HUES64 (cell line): ENCODE results near the gene GNG14.
"Not testable (repeated sequence)": the region's sequence is repeated elsewhere in the genome, so short reads cannot be mapped to it uniquely, and the experiment has no call there.

Source experiments
- H3K27ac ChIP-seq: 2 replicates; pipeline ENCODE4 v1.7.0; 2013; ENCODE audit warnings: low read depth, low read length, inconsistent platforms
- H3K27me3 ChIP-seq: 2 replicates; pipeline ENCODE4 v1.6.1; 2013; ENCODE audit warnings: mild to moderate bottlenecking, low read length; ENCODE audit not compliant: insufficient read depth
- H3K36me3 ChIP-seq: 2 replicates; pipeline ENCODE4 v1.6.1; 2013; ENCODE audit warnings: mild to moderate bottlenecking, low read length; ENCODE audit not compliant: insufficient read depth
- H3K4me1 ChIP-seq: 2 replicates; pipeline ENCODE4 v1.6.1; 2013; ENCODE audit warnings: mild to moderate bottlenecking, low read length, moderate library complexity; ENCODE audit not compliant: insufficient read depth
- H3K4me3 ChIP-seq: 2 replicates; pipeline ENCODE4 v1.5.1; 2013; ENCODE audit warnings: mild to moderate bottlenecking, low read length, moderate library complexity
- H3K9ac ChIP-seq: 2 replicates; pipeline ENCODE4 v1.6.1; 2013; ENCODE audit warnings: mild to moderate bottlenecking, low read depth, low read length
- H3K9me3 ChIP-seq: 2 replicates; pipeline ENCODE4 v1.6.1; 2013; ENCODE audit warnings: low read depth, low read length; ENCODE audit not compliant: insufficient read depth
- WGBS: fragments of 150-250, 120-280 bp; methylation state at CpG from one replicate; pipeline ENCODE4 v1.1.7; 2013; ENCODE audit warnings: missing lambda C conversion rate; 5-methylcytosine and 5-hydroxymethylcytosine counted together

Gene GNG14

DNA sequence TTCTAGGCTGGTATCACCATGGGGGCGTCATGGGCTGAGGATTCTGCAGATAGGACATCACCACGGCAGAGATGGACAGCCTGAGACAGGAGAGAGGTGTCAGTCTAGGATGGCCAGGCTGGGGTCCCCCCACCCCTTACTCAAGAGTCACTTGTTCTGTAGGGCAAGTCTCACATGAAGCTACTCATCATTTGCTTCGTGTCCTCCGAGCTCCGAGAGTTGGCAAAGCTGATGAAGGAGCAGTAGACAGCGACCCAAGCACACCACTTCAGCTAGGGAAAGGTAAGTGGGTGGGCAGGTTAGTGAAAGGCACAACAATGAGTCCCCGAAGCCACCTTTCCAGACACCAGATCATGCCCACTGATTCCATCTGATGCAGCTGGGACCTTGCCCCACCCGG, 19.5 kb upstream of the GNG14 start:
- Histone ChIP-seq H3K9ac (peak overlapping the region; percentile 92; the same call in 1 of the 2 replicates), H3K36me3 (peaks cover 28% of the 10 kb centered on the region), H3K4me3 (peak overlapping the region; percentile 76), H3K9me3 (no peaks in the 10 kb centered on the region), H3K27ac (no peak overlapping the region), H3K4me1 (no peaks in the 10 kb centered on the region; the same call in 1 of the 2 replicates), H3K27me3 (no peaks in the 10 kb centered on the region)
- WGBS = 86% methylated on average over 8 of the region's 8 CpGs

DNA sequence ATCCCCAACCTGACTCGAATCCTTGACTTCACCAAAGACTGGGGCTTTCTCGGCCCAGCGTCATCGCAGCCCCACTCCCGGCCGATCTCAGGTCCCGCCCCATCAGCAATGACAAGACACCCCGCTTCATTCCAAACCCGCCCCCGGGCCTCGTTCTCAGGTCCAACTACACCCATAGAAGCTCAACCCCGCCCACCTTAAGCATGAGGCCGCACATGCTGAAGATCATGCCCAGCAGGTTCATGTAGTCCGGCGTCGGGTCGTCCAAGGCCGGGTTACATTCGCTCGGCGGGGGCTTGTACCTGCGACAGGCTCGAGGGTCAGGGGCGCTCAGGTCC, 18.9 kb upstream of the GNG14 start:
- no peaks in the 10 kb centered on the region for H3K9me3 ChIP-seq
- H3K4me1 ChIP-seq = no peaks in the 10 kb centered on the region; the same call in 1 of the 2 replicates
- H3K9ac ChIP-seq = peak overlapping the region; percentile 92
- 2% methylated on average over 24 of the region's 24 CpGs for WGBS
- H3K27ac ChIP-seq = peak overlapping the region; percentile 98
- H3K36me3 ChIP-seq = peaks cover 28% of the 10 kb centered on the region
- H3K4me3 ChIP-seq = peak overlapping the region; percentile 76
- H3K27me3 ChIP-seq = no peaks in the 10 kb centered on the region

DNA sequence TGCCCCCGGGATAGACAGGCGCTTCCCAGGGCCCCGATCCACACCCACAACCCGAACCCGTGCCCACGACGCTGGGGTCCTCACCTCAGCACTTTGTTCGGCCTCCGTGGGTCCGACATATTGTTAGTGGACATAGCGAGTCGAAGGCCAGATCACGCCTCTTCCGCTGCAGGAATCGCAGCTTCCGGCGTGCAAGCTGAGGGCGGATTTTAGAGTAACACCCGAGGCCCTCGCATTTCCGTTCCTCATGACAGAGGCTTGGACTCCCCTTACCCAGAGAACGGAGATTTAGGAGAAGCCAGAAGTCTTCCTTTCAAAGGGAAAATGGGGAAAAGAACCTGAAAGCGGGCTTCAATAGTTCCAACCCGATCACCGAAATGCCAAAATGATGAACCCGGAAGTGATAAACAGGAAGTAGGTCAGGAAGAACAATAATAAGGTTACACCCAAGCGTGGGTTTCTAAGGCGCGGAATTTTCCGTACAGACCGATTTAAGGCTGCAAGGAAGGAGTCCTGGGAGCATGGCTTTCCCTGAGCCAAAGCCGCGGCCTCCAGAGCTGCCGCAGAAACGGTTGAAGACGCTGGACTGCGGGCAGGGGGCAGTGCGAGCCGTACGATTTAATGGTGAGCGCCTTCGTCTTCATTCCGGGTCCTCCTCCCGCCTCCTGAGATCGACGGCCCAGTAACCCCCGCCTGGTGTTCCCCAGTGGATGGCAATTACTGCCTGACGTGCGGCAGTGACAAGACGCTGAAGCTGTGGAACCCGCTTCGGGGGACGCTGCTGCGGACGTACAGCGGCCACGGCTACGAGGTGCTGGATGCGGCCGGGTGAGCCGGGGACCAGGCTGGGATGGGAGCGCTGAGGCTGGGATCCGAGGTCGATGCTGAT, 18.3 kb upstream of the GNG14 start:
- Histone ChIP-seq H3K27ac (peak overlapping the region; percentile 98), H3K9me3 (no peaks in the 10 kb centered on the region), H3K36me3 (peaks cover 34% of the 10 kb centered on the region), H3K27me3 (no peaks in the 10 kb centered on the region), H3K4me1 (no peaks in the 10 kb centered on the region; the same call in 1 of the 2 replicates), H3K9ac (peak overlapping the region; percentile 92), H3K4me3 (peak overlapping the region; percentile 76)
- WGBS = 1% methylated on average over 64 of the region's 64 CpGs

DNA sequence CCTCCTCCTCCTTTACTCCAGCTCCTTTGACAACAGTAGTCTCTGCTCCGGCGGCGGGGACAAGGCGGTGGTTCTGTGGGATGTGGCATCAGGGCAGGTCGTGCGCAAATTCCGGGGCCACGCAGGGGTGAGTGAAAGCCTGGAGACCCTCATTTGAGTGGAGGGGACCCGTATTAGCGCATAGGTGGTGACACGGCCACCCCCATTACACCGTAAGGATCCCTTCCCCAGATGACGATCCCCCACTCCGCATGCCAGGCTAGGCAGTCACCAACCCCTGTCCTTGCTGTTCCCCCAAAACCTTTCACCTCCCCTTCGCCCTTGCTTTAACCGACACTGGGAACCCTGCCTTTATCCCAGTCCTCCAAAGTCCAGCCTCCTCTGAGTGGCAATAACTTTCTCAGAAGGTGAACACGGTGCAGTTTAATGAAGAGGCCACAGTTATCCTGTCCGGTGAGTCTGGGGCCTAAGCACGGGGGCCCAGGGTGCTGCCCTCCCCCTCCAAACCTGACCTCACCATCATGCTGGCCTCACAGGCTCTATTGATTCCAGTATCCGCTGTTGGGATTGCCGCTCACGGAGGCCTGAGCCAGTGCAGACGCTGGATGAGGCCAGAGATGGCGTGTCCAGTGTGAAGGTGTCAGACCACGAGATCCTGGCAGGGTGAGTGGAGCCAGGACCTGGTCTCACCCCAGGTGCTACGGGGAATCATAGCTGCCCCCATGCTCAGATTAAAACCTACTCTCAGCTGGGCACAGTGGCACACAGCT, 17.5 kb upstream of the GNG14 start:
- Histone ChIP-seq H3K27me3 (no peaks in the 10 kb centered on the region), H3K4me1 (no peaks in the 10 kb centered on the region; the same call in 1 of the 2 replicates), H3K4me3 (peak overlapping the region; percentile 76), H3K27ac (peak overlapping the region; percentile 98), H3K9ac (peak overlapping the region; percentile 92), H3K36me3 (peaks cover 38% of the 10 kb centered on the region), H3K9me3 (no peaks in the 10 kb centered on the region)
- 56% methylated on average over 26 of the region's 26 CpGs for WGBS

DNA sequence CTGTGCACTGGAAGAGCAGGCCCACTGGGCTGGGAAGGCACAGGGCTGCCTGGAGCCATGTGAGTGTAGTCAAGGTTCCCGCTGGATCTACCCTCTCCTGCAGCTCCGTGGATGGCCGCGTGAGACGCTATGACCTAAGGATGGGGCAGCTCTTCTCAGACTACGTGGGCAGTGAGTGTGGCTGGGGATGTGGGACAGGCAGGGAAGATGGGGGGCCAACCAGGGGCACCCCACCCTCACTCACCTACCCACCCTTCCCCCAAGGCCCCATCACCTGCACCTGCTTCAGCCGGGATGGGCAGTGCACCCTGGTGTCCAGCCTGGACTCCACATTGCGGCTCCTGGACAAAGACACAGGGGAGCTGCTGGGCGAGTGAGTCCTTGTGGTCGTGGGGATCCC, 15.1 kb upstream of the GNG14 start:
- Histone ChIP-seq H3K9ac (no peak overlapping the region), H3K4me1 (no peaks in the 10 kb centered on the region; the same call in 1 of the 2 replicates), H3K36me3 (peaks cover 61% of the 10 kb centered on the region), H3K4me3 (no peak overlapping the region), H3K9me3 (no peaks in the 10 kb centered on the region), H3K27me3 (no peaks in the 10 kb centered on the region), H3K27ac (no peak overlapping the region)
- 97% methylated on average over 10 of the region's 10 CpGs for WGBS

DNA sequence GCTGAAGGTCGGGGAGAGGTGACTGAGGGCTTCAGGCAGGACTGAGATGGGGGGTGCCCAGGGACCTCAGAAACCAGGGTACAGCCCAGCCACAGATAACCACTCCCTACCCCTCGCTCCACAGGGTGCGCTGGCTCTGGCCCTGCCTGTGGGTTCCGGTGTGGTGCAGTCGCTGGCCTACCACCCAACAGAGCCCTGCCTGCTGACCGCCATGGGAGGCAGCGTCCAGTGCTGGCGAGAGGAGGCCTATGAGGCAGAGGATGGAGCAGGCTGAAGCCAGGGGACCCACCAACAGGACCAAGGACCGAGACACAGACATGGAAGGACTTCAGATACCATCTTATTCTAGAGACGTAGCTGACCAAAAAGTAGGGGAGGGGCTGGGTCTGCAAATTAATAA, 12.4 kb upstream of the GNG14 start:
- Histone ChIP-seq H3K9me3 (no peaks in the 10 kb centered on the region), H3K36me3 (peaks cover 81% of the 10 kb centered on the region), H3K27me3 (no peaks in the 10 kb centered on the region), H3K27ac (no peak overlapping the region), H3K9ac (no peak overlapping the region), H3K4me1 (no peaks in the 10 kb centered on the region; the same call in 1 of the 2 replicates), H3K4me3 (no peak overlapping the region)
- WGBS = 95% methylated on average over 10 of the region's 10 CpGs

DNA sequence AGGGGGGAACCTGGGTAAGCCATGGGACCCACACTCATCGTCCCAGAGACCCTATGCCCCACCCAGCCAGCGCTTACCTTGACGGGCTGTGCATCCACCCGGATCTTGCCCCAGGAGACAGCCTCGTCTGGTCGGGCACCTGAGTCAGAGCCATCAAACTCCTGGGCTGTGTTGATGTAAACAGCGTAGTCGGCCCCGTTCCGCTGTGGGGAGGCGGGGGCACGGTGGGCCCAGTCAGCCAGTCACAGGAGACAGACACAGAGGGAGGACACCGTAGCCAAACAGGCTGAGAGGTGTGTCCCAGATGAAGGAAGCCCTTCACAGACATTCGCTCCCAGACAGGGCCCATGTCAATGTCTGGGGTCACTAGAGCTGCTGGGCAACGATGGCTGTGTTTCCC, 11.9 kb upstream of the GNG14 start:
- Histone ChIP-seq H3K27me3 (no peaks in the 10 kb centered on the region), H3K4me3 (no peak overlapping the region), H3K9ac (no peak overlapping the region), H3K36me3 (peaks cover 81% of the 10 kb centered on the region), H3K9me3 (no peaks in the 10 kb centered on the region), H3K27ac (no peak overlapping the region), H3K4me1 (no peaks in the 10 kb centered on the region)
- 96% methylated on average over 15 of the region's 15 CpGs for WGBS

DNA sequence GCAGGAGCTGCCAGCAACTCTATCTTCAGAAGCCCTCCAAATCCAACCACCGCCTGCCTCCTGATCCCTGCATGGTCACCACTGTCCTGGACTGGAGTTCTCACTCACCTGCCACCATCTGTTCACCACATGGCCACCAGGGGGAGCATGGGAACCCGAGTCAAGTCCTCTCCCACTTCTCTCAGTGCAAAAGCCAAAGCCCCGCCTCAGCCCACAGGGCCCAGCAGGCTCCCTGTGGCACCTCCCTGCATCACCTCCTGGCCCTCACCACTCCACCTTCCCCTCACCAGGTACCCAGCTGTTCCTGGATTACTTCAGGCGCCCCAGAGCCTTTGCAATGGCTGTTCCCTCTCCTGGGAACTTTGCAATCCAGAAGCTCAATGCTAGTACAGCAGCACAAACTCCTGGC, 11.4 kb upstream of the GNG14 start:
- H3K36me3 ChIP-seq = peaks cover 81% of the 10 kb centered on the region
- H3K9me3 ChIP-seq = no peaks in the 10 kb centered on the region
- H3K9ac ChIP-seq = no peak overlapping the region
- no peak overlapping the region for H3K4me3 ChIP-seq
- no peaks in the 10 kb centered on the region for H3K27me3 ChIP-seq
- 21% methylated on average over 4 of the region's 4 CpGs for WGBS
- H3K27ac ChIP-seq = no peak overlapping the region
- no peaks in the 10 kb centered on the region for H3K4me1 ChIP-seq

DNA sequence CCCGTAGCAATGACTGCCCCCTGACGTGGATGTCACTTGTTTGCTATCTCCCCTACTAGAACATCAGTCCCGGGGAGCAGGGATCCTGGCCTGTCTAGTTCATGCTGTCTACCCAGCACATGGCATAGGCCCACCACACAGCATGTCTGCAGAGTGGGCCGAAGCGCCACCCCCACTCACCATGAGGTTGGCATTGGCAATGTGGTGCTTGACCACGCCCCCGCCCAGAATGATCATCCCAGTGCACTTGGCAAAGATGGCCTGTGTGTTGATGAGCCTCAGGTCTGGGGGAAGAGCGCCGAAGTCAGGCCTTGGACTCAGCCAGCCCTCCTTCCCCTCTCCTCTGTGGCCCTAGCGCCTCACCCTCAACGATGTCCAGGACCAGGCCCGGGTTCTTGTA, 10.9 kb upstream of the GNG14 start:
- Histone ChIP-seq H3K4me1 (no peaks in the 10 kb centered on the region), H3K36me3 (peaks cover 78% of the 10 kb centered on the region), H3K9ac (no peak overlapping the region), H3K4me3 (no peak overlapping the region), H3K27ac (no peak overlapping the region), H3K9me3 (no peaks in the 10 kb centered on the region), H3K27me3 (no peaks in the 10 kb centered on the region)
- 95% methylated on average over 12 of the region's 12 CpGs for WGBS

DNA sequence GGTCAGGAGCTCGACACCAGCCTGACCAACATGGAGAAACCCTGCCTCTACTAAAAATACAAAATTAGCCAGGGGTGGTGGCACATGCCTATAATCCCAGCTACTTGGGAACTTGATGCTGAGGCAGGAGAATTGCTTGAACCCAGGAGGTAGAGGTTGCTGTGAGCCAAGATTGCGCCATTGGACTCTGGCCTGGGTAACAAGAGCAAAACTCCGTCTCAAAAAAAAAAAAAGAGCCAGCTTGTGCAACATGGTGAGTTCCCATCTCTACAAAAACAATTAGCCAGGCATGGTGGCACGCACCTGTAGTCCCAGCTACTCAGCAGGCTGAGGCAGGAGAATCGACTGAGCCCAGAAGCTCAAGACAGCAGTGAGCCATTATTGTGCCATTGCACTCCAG, 9.8 kb upstream of the GNG14 start:
- WGBS = 97% methylated on average over 5 of the region's 5 CpGs

DNA sequence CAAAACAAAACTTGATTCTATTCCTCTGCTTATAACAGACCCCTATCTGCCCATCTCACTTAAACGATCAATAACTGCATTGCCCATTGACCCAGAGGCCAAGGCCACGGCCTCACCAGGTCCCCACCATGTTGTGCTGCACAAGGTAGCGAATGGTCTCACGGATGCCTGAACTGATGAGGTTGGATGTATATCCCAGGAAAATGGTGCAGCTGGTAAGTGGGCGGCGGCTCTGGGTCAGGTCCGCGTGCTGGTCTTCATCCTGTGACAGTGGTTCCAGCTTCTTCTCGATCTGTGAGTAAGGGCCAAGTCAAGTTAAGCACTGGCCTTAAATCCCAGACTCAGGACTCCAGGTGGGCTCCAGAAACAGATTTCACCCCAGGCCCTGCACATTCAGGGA, 7.8 kb upstream of the GNG14 start:
- no peak overlapping the region for H3K4me3 ChIP-seq
- WGBS = 96% methylated on average over 9 of the region's 9 CpGs
- no peaks in the 10 kb centered on the region for H3K27me3 ChIP-seq
- no peaks in the 10 kb centered on the region for H3K9me3 ChIP-seq
- H3K9ac ChIP-seq = no peak overlapping the region
- no peak overlapping the region for H3K27ac ChIP-seq
- peaks cover 50% of the 10 kb centered on the region for H3K36me3 ChIP-seq
- H3K4me1 ChIP-seq = no peaks in the 10 kb centered on the region

More for the DNA sequence above, 9.8 kb upstream of the GNG14 start:
- H3K4me1 ChIP-seq, H3K4me3 ChIP-seq, H3K27me3 ChIP-seq, H3K9ac ChIP-seq, H3K27ac ChIP-seq, H3K9me3 ChIP-seq: not testable (repeated sequence)
- H3K36me3 ChIP-seq = peaks cover 70% of the 10 kb centered on the region
